HEK293 (cell line): ENCODE measurements around the gene BANF2.

Experiments used
- CTCF ChIA-PET: fragments of 350-600 bp; formaldehyde crosslinking; extraction: SDS; loops from one replicate; lab custom pipeline; 2021; ENCODE audit warnings: antibody characterized with exemption; lab: Yijun Ruan, JAX
- POLR2A ChIA-PET: fragments of 300-600 bp; formaldehyde crosslinking; extraction: SDS; loops from one replicate; lab custom pipeline; 2020; ENCODE audit warnings: antibody characterized with exemption, inconsistent platforms; lab: Yijun Ruan, JAX
- H3K27ac ChIP-seq: fragments of 200-500 bp; sonication (Bioruptor generic); 2 replicates; pipeline ENCODE4 v1.5.1; 2014; ENCODE audit warnings: low read depth, low read length, control low read depth, inconsistent platforms; ENCODE audit errors: extremely low read depth
- H3K36me3 ChIP-seq, 2 experiments: fragments of 200-500 bp in 1 of 2; sonication (Bioruptor generic) in 1 of 2; 1 replicate in 1 of 2; 2 replicates in 1 of 2; pipeline ENCODE4 v1.5.1; 2014 to 2017; ENCODE audit warnings: inconsistent platforms in 2 of 2, low read length in 2 of 2; ENCODE audit not compliant: control insufficient read depth in 2 of 2, insufficient read depth in 1 of 2
- H3K4me1 ChIP-seq: fragments of 200-500 bp; sonication (Bioruptor generic); 2 replicates; pipeline ENCODE4 v1.5.1; 2014; ENCODE audit warnings: mild to moderate bottlenecking, low read length, inconsistent platforms; ENCODE audit not compliant: control insufficient read depth, insufficient read depth
- H3K4me3 ChIP-seq: 2 replicates; pipeline ENCODE4 v1.5.1; 2011; ENCODE audit warnings: low read depth, mild to moderate bottlenecking, control low read depth, low read length, moderate library complexity
- H3K9me3 ChIP-seq: fragments of 200-500 bp; sonication (Bioruptor generic); 2 replicates; pipeline ENCODE4 v1.5.1; 2014; ENCODE audit warnings: low read depth, low read length, inconsistent platforms; ENCODE audit not compliant: control insufficient read depth, insufficient read depth
- EGR2 ChIP-seq: fragments of 450-650 bp; formaldehyde crosslinking; IDR thresholded peaks from 2 replicates; pipeline ENCODE4 v1.5.1; 2016; ENCODE audit warnings: low read depth, missing biosample characterization, missing genetic modification characterization
- KLF1 ChIP-seq: fragments of 450-650 bp; formaldehyde crosslinking; IDR thresholded peaks from 2 replicates; pipeline ENCODE4 v1.5.1; 2016; ENCODE audit warnings: missing biosample characterization, missing genetic modification characterization
- KLF16 ChIP-seq: fragments of 450-650 bp; formaldehyde crosslinking; IDR thresholded peaks from 2 replicates; pipeline ENCODE4 v1.5.1; 2017; ENCODE audit warnings: missing biosample characterization, missing genetic modification characterization
- MEIS1 ChIP-seq: sonication (generic); formaldehyde crosslinking; IDR thresholded peaks from 2 replicates; pipeline ENCODE4 v1.8.1; 2022; ENCODE audit warnings: missing genetic modification reagents, mild to moderate bottlenecking, borderline replicate concordance
- OSR2 ChIP-seq: fragments of 450-650 bp; formaldehyde crosslinking; IDR thresholded peaks from 2 replicates; pipeline ENCODE4 v1.5.1; 2016; ENCODE audit warnings: missing biosample characterization, missing genetic modification characterization
- SCRT2 ChIP-seq: fragments of 450-650 bp; formaldehyde crosslinking; IDR thresholded peaks from 2 replicates; pipeline ENCODE4 v1.5.1; 2016; ENCODE audit warnings: missing biosample characterization, missing genetic modification characterization
- TCF7L2 ChIP-seq: IDR thresholded peaks from 2 replicates; pipeline ENCODE4 v1.6.1; 2011; ENCODE audit warnings: low read depth, mild to moderate bottlenecking, inconsistent platforms, low read length, moderate library complexity, borderline replicate concordance
- ZBTB20 ChIP-seq: fragments of 450-650 bp; formaldehyde crosslinking; IDR thresholded peaks from 2 replicates; pipeline ENCODE4 v1.5.1; 2016; ENCODE audit warnings: missing biosample characterization, missing genetic modification characterization
- ZBTB6 ChIP-seq: fragments of 450-650 bp; formaldehyde crosslinking; IDR thresholded peaks from 2 replicates; pipeline ENCODE4 v1.5.1; 2017; ENCODE audit warnings: missing biosample characterization, missing genetic modification characterization
- ZBTB7A ChIP-seq: fragments of 450-650 bp; formaldehyde crosslinking; IDR thresholded peaks from 2 replicates; pipeline ENCODE4 v1.5.1; 2016; ENCODE audit warnings: low read depth, missing biosample characterization, missing genetic modification characterization
- ZFHX2 ChIP-seq: fragments of 450-650 bp; formaldehyde crosslinking; conservative IDR thresholded peaks from 2 replicates; pipeline ENCODE4 v1.5.1; 2016; ENCODE audit warnings: missing biosample characterization, missing genetic modification characterization
- ZFP37 ChIP-seq: fragments of 450-650 bp; formaldehyde crosslinking; IDR thresholded peaks from 2 replicates; pipeline ENCODE4 v1.5.1; 2016; ENCODE audit warnings: missing biosample characterization, missing genetic modification characterization
- ZNF121 ChIP-seq: fragments of 450-650 bp; formaldehyde crosslinking; IDR thresholded peaks from 2 replicates; pipeline ENCODE4 v1.5.1; 2016; ENCODE audit warnings: missing biosample characterization, missing genetic modification characterization
- ZNF132 ChIP-seq: fragments of 450-650 bp; formaldehyde crosslinking; IDR thresholded peaks from 2 replicates; pipeline ENCODE4 v1.5.1; 2017; ENCODE audit warnings: missing biosample characterization, missing genetic modification characterization, borderline replicate concordance
- ZNF169 ChIP-seq: fragments of 450-650 bp; formaldehyde crosslinking; IDR thresholded peaks from 2 replicates; pipeline ENCODE4 v1.5.1; 2016; ENCODE audit warnings: missing biosample characterization, missing genetic modification characterization
- ZNF184 ChIP-seq: fragments of 450-650 bp; IDR thresholded peaks from 2 replicates; pipeline ENCODE4 v1.5.1; 2018; ENCODE audit warnings: missing biosample characterization, mild to moderate bottlenecking, missing genetic modification characterization
- ZNF214 ChIP-seq: fragments of 450-650 bp; formaldehyde crosslinking; IDR thresholded peaks from 2 replicates; pipeline ENCODE4 v1.5.1; 2017; ENCODE audit warnings: missing biosample characterization, mild to moderate bottlenecking, missing genetic modification characterization, borderline replicate concordance
- ZNF426 ChIP-seq: fragments of 450-650 bp; formaldehyde crosslinking; IDR thresholded peaks from 2 replicates; pipeline ENCODE4 v1.5.1; 2017; ENCODE audit warnings: missing biosample characterization, missing genetic modification characterization, mild to moderate bottlenecking, inconsistent platforms, moderate library complexity
- ZNF544 ChIP-seq: fragments of 450-650 bp; formaldehyde crosslinking; IDR thresholded peaks from 2 replicates; pipeline ENCODE4 v1.5.0; 2017; ENCODE audit warnings: missing biosample characterization, missing genetic modification characterization
- ZNF561 ChIP-seq: fragments of 450-650 bp; IDR thresholded peaks from 2 replicates; pipeline ENCODE4 v1.5.1; 2018; ENCODE audit warnings: missing biosample characterization, missing genetic modification characterization, borderline replicate concordance
- ZNF664 ChIP-seq: fragments of 450-650 bp; formaldehyde crosslinking; IDR thresholded peaks from 2 replicates; pipeline ENCODE4 v1.5.1; 2016; ENCODE audit warnings: missing biosample characterization, missing genetic modification characterization
- ZNF704 ChIP-seq: fragments of 450-650 bp; formaldehyde crosslinking; IDR thresholded peaks from 2 replicates; pipeline ENCODE4 v1.5.1; 2016; ENCODE audit warnings: missing biosample characterization, missing genetic modification characterization
- ZNF707 ChIP-seq: fragments of 450-650 bp; formaldehyde crosslinking; IDR thresholded peaks from 2 replicates; pipeline ENCODE4 v1.5.1; 2016; ENCODE audit warnings: missing biosample characterization, missing genetic modification characterization
- ZNF785 ChIP-seq: fragments of 450-650 bp; formaldehyde crosslinking; IDR thresholded peaks from 2 replicates; pipeline ENCODE4 v1.5.1; 2016; ENCODE audit warnings: missing biosample characterization, missing genetic modification characterization
- TF ChIP-seq, protein P1 (sequence below): fragments of 450-650 bp; IDR thresholded peaks from 2 replicates; pipeline ENCODE4 v1.5.1; 2018; ENCODE audit warnings: missing biosample characterization, missing genetic modification characterization
- TF ChIP-seq, protein P2 (sequence below): fragments of 450-650 bp; formaldehyde crosslinking; IDR thresholded peaks from 2 replicates; pipeline ENCODE4 v1.5.1; 2016; ENCODE audit warnings: missing biosample characterization, missing genetic modification characterization, low read depth
- TF ChIP-seq, protein P3 (sequence below): fragments of 450-650 bp; formaldehyde crosslinking; IDR thresholded peaks from 2 replicates; pipeline ENCODE4 v1.5.1; 2016; ENCODE audit warnings: missing biosample characterization, missing genetic modification characterization

The BANF2 gene

DNA sequence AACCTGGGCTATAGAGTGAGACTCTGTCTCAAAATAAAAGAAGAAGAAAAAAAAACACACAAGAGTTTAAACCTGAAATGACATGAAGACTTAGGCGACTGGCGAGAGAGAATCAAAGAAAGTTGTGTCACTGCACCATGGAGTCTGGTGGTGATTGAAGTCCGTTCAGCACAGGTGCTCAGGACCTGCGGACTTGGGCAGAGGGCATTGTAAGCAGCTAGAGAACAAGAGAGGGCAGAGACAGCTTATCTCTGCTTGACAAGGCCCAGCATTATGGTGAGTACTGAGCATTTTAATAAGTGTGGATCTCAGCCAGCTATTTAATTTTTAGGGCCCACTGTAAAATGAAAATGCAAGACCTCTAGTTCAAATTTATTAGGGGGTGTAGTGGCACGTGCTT, 31.5 kb downstream of the BANF2 start (continued):
- TF ChIP-seq ZFP37, result no peak
- no peak for TF ChIP-seq ZNF426 (tag by site-specific recombination)
- no peak for TF ChIP-seq MEIS1 (CRISPR knock-in tag)
- TF ChIP-seq ZNF169 (tag by site-specific recombination), result no peak
- TF ChIP-seq, protein P1, sequence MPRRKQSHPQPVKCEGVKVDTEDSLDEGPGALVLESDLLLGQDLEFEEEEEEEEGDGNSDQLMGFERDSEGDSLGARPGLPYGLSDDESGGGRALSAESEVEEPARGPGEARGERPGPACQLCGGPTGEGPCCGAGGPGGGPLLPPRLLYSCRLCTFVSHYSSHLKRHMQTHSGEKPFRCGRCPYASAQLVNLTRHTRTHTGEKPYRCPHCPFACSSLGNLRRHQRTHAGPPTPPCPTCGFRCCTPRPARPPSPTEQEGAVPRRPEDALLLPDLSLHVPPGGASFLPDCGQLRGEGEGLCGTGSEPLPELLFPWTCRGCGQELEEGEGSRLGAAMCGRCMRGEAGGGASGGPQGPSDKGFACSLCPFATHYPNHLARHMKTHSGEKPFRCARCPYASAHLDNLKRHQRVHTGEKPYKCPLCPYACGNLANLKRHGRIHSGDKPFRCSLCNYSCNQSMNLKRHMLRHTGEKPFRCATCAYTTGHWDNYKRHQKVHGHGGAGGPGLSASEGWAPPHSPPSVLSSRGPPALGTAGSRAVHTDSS (tag by site-specific recombination), result no peak
- TF ChIP-seq, protein P2, sequence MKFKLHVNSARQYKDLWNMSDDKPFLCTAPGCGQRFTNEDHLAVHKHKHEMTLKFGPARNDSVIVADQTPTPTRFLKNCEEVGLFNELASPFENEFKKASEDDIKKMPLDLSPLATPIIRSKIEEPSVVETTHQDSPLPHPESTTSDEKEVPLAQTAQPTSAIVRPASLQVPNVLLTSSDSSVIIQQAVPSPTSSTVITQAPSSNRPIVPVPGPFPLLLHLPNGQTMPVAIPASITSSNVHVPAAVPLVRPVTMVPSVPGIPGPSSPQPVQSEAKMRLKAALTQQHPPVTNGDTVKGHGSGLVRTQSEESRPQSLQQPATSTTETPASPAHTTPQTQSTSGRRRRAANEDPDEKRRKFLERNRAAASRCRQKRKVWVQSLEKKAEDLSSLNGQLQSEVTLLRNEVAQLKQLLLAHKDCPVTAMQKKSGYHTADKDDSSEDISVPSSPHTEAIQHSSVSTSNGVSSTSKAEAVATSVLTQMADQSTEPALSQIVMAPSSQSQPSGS, result no peak
- no peak for TF ChIP-seq ZBTB7A
- no peak for TF ChIP-seq ZNF544 (tag by site-specific recombination)

DNA sequence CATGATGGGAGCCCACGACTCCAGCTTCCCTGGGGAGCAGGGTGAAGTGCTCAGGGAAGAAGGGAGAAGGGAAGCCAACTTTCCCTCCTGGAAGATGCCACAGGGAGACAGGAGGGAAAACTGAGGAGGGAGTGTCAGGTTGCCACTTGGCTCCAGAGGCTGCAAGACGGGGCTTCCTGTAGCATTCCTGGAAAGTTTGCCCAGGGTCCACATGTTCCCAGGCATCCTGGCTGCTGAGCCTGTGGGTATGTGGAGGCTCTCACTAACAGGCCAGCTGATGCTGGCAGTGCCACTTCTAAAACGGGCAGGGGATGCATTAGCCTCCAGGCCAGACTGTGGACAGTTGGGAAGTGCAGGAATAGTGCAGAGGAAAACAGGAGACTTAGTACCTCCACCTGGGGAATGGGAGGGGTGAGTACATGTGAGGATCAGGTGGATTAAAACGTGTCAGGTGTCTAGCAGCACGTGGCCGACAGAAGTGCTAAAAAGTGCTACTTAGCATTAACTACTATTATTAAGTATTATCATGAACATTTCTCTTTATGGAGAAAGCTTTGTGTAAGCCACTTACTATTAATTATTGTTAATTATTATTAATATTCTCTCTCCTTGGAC, 33.2 kb downstream of the BANF2 start:
- H3K27ac ChIP-seq, result no peak overlapping the region
- no peaks in the 10 kb centered on the region for H3K36me3 ChIP-seq
- no peak for TF ChIP-seq ZNF707 (tag by site-specific recombination)
- TF ChIP-seq OSR2 (tag by site-specific recombination), result no peak
- no peak for TF ChIP-seq ZFHX2
- TF ChIP-seq ZNF664, result no peak
- no peak for TF ChIP-seq ZNF184 (tag by site-specific recombination)
- TF ChIP-seq SCRT2 (tag by site-specific recombination), result no peak
- no peak for TF ChIP-seq ZNF704 (tag by site-specific recombination)
- no peak for TF ChIP-seq KLF1 (tag by site-specific recombination)
- TF ChIP-seq ZNF561 (tag by site-specific recombination), result no peak
- no peak for TF ChIP-seq ZNF785 (tag by site-specific recombination)
- no peak for TF ChIP-seq ZBTB7A
- ChIA-PET POLR2A (no interaction called here), CTCF (interaction anchor here (1.6 kb wide), 1 partner anchor 50 kb away, joined by 4 read pairs; no protein-coding TSS in a partner anchor)
- no peak overlapping the region for H3K4me3 ChIP-seq
- H3K4me1 ChIP-seq, result no peaks in the 10 kb centered on the region
- no peaks in the 10 kb centered on the region for H3K9me3 ChIP-seq

GRCh38 chr20:17733767-17734304, 34.1 kb downstream of the BANF2 start:
- Histone ChIP-seq H3K4me3 (no peak overlapping the region), H3K4me1 (no peaks in the 10 kb centered on the region), H3K27ac (no peak overlapping the region), H3K36me3 (no peaks in the 10 kb centered on the region), H3K9me3 (no peaks in the 10 kb centered on the region)
- POLR2A ChIA-PET, result no interaction called here
- CTCF ChIA-PET, result interaction anchor here (1.6 kb wide), 1 partner anchor 51 kb away, joined by 4 read pairs; no protein-coding TSS in a partner anchor
- TF ChIP-seq ZBTB6 (tag by site-specific recombination) (no peak), ZNF214 (tag by site-specific recombination) (no peak), KLF16 (no peak), TCF7L2 (no peak), ZNF121 (tag by site-specific recombination) (no peak), ZBTB20 (tag by site-specific recombination) (no peak), EGR2 (no peak), ZNF132 (tag by site-specific recombination) (no peak)
- TF ChIP-seq, protein P3, sequence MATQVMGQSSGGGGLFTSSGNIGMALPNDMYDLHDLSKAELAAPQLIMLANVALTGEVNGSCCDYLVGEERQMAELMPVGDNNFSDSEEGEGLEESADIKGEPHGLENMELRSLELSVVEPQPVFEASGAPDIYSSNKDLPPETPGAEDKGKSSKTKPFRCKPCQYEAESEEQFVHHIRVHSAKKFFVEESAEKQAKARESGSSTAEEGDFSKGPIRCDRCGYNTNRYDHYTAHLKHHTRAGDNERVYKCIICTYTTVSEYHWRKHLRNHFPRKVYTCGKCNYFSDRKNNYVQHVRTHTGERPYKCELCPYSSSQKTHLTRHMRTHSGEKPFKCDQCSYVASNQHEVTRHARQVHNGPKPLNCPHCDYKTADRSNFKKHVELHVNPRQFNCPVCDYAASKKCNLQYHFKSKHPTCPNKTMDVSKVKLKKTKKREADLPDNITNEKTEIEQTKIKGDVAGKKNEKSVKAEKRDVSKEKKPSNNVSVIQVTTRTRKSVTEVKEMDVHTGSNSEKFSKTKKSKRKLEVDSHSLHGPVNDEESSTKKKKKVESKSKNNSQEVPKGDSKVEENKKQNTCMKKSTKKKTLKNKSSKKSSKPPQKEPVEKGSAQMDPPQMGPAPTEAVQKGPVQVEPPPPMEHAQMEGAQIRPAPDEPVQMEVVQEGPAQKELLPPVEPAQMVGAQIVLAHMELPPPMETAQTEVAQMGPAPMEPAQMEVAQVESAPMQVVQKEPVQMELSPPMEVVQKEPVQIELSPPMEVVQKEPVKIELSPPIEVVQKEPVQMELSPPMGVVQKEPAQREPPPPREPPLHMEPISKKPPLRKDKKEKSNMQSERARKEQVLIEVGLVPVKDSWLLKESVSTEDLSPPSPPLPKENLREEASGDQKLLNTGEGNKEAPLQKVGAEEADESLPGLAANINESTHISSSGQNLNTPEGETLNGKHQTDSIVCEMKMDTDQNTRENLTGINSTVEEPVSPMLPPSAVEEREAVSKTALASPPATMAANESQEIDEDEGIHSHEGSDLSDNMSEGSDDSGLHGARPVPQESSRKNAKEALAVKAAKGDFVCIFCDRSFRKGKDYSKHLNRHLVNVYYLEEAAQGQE (tag by site-specific recombination), result no peak
